22Rv1 (cell line): Measurements from ENCODE around the gene SPATS2L.

Experiments used
- ZFX ChIP-seq: fragments of 450-650 bp; IDR thresholded peaks from 2 replicates; pipeline ENCODE4 v1.6.1; 2017; ENCODE audit warnings: antibody characterized with exemption, borderline replicate concordance
- TF ChIP-seq, protein P1 (sequence below): fragments of 450-650 bp; IDR thresholded peaks from 2 replicates; pipeline ENCODE4 v1.5.1; 2017; ENCODE audit warnings: mild to moderate bottlenecking

DNA sequence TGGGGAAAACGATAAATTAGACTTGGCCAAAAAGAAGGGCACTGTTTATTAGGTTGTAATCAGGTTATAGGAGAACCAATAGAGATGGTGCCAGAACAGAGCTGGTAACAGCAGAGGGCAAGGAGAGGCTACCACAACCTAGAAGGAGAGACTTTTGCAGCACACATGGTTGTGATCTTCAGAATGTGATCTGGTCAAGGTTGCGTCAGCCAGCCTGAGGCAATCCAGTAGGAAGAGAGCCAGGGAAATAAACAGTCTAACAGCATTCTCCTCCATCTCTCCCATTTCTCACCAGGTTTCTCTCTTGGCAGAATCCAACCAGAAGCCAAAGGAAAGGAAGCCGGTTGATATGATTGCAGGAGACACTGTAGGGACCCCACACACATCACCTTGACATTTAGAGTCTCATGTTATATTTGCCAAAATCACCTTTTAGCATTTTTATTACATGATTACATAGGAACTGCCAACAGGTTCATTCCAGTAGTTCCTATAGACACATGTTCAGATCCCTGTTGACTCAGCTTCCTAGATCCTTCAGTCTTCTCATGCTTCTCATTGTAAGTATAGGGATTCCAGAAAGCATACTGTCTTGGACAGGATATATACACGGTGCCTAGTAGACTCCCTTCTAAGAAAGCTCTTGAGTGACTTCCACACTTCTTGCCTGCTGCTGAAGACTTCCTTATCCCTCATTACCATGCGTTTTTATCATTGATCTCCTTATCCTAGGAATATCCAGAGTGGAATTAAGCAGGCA lies 17.6 kb upstream of the SPATS2L start:
- TF ChIP-seq, protein P1, sequence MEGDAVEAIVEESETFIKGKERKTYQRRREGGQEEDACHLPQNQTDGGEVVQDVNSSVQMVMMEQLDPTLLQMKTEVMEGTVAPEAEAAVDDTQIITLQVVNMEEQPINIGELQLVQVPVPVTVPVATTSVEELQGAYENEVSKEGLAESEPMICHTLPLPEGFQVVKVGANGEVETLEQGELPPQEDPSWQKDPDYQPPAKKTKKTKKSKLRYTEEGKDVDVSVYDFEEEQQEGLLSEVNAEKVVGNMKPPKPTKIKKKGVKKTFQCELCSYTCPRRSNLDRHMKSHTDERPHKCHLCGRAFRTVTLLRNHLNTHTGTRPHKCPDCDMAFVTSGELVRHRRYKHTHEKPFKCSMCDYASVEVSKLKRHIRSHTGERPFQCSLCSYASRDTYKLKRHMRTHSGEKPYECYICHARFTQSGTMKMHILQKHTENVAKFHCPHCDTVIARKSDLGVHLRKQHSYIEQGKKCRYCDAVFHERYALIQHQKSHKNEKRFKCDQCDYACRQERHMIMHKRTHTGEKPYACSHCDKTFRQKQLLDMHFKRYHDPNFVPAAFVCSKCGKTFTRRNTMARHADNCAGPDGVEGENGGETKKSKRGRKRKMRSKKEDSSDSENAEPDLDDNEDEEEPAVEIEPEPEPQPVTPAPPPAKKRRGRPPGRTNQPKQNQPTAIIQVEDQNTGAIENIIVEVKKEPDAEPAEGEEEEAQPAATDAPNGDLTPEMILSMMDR = no peak
- TF ChIP-seq ZFX = no peak
